Measurements from ENCODE around the gene HOXD4.

Gene HOXD4

DNA sequence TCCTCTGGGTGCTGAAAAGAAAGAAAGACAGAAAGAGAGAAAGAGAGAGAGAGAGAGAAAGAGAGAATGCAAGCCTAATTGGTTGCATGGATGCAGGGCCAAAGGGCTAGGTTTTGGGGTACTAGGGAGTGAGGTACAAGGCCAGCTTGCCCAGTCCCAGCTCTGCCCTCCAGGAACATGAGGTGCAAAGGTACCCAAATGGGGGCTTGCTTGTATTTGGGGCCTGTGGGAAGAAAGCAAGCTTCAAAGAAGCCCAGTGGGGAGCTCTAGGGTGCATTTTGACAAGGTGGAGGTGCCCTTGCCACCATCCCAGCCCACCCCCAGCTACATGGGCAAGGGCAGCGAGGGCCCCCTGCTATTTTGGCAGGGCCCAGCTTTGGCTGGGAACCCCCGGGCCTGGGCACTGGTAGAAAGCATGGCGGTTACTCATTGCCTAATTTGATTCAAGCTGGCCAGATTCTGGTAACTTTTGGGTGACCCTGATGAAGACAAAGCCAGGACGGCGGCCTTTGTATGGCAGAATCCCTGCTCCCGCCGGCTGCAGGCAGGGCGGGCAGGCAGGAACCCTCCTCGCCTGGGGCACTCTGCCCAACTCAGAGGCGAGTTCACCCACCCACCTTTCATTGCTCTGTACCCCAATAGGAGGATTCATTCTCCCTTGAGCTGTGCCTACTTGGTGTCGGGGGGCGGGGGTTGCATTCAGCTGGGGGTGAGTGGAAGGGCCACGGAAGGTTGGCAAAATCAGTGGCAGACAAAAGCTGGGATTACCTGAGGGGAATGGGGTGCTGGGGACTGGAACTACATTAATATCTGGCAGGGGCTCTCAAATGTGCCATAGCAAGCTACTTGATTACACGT is 537 bp upstream of the HOXD4 start:
- no peak for DNase-seq (ENCODE audit: low read depth)
- H3K4me3 ChIP-seq (ENCODE audit: low read length) = no peak overlapping the region
- TF ChIP-seq, protein P1, sequence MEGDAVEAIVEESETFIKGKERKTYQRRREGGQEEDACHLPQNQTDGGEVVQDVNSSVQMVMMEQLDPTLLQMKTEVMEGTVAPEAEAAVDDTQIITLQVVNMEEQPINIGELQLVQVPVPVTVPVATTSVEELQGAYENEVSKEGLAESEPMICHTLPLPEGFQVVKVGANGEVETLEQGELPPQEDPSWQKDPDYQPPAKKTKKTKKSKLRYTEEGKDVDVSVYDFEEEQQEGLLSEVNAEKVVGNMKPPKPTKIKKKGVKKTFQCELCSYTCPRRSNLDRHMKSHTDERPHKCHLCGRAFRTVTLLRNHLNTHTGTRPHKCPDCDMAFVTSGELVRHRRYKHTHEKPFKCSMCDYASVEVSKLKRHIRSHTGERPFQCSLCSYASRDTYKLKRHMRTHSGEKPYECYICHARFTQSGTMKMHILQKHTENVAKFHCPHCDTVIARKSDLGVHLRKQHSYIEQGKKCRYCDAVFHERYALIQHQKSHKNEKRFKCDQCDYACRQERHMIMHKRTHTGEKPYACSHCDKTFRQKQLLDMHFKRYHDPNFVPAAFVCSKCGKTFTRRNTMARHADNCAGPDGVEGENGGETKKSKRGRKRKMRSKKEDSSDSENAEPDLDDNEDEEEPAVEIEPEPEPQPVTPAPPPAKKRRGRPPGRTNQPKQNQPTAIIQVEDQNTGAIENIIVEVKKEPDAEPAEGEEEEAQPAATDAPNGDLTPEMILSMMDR (IDR thresholded peaks at IDR 0.05; ENCODE audit: insufficient read depth, low read depth, low read length, missing control alignments) = no peak

DNA sequence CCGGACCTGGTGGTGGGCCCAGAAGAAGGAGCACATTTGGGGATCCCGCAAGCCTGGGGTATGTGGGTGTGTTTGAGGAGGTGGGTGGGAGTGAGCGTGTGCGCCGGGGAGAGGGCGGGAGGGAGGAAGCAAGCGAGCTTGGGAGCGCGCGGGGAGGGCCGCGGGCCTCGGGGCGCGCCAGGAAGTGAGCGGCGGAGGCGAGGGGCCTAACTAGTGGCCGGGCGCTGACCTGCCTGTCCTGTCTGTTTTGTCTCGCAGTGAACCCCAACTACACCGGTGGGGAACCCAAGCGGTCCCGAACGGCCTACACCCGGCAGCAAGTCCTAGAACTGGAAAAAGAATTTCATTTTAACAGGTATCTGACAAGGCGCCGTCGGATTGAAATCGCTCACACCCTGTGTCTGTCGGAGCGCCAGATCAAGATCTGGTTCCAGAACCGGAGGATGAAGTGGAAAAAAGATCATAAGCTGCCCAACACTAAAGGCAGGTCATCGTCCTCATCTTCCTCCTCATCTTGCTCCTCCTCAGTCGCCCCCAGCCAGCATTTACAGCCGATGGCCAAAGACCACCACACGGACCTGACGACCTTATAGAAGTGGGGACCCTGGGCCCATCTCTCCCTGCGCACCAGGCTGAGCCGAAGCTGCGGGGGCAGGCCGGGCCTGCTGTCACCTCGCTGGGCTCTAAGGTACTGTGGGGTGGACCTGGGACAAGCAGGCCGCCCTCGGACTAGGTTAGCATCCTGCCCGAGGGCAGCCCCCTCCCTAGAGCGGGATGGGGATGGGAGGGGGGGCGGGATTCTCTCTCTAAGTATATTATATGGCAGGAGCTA is 1.2 kb downstream of the HOXD4 start:
- H3K4me3 ChIP-seq (ENCODE audit: low read length) = no peak overlapping the region
- TF ChIP-seq, protein P1 (IDR thresholded peaks at IDR 0.05; ENCODE audit: insufficient read depth, low read depth, low read length, missing control alignments) = no peak
- DNase-seq (ENCODE audit: low read depth) = no peak

DNA sequence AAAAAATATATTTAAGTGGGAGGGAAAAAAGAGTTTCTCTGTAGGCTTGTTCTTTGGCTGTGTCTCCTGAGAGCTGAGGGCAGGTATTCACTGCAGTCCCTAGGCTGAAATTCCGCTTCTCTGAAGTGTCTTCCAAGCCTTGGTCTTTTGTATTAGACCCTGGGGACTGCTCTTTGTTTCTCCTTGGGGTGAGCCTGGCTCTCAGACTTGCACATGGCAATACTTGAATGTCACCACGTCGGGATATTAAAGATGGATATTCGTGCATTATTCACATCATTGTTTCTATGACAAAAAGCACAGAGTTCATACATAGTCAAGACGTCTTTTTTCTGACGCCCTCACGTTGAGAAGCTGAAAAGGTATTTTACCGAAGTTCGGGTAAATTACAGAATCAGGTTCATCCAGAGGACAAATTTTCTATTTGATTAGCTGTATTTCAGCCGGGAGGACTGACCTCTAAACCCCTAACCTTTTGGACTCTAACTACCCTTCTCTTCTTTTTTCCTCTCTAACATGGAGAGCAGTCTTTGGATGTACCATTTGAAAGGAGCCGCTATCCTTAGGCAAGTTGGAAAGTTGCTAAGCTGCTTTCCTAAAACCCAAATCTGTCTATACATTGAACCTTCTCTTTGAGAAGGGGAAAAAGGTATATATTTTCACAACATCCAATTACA is 3.4 kb downstream of the HOXD4 start:
- no peak for DNase-seq (ENCODE audit: low read depth)
- TF ChIP-seq, protein P1 (IDR thresholded peaks at IDR 0.05; ENCODE audit: insufficient read depth, low read depth, low read length, missing control alignments) = no peak
- H3K4me3 ChIP-seq (ENCODE audit: low read length) = no peak overlapping the region

DNA sequence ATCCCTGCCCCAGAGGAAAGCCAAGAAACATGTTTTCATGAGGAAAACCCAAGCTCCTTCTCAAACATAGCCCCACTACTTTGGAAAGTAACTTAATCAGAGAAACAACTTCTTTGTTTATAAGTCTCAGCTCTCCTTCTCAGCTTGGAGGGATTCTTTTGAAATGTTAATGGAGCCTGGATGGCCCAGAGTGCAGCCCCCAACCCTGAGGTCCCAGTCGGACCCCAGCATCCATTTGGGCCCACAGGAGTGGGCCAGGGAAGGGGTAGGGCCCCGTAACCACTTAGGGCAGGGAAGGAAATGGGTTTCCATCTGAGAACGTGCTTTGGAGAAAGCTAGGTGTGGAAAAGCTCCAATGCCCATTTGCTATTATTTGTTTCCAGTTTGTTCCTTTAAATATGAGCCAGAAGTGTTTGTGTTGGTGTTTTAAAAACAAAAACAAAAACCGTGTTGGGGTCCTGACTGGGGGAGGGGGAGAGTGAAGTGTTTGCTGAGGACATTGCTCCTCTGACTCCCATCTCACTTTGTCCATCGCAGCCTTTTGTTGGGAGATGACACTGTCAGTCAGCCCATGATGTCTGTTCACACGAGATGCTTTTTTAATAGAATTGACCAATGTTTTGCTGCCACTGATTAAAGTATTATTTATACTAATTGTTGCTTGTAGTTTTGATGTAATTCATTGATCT is 4.2 kb downstream of the HOXD4 start:
- TF ChIP-seq, protein P1 (IDR thresholded peaks at IDR 0.05; ENCODE audit: insufficient read depth, low read depth, low read length, missing control alignments) = no peak
- DNase-seq (ENCODE audit: low read depth) = no peak
- H3K4me3 ChIP-seq (ENCODE audit: low read length) = no peak overlapping the region

DNA sequence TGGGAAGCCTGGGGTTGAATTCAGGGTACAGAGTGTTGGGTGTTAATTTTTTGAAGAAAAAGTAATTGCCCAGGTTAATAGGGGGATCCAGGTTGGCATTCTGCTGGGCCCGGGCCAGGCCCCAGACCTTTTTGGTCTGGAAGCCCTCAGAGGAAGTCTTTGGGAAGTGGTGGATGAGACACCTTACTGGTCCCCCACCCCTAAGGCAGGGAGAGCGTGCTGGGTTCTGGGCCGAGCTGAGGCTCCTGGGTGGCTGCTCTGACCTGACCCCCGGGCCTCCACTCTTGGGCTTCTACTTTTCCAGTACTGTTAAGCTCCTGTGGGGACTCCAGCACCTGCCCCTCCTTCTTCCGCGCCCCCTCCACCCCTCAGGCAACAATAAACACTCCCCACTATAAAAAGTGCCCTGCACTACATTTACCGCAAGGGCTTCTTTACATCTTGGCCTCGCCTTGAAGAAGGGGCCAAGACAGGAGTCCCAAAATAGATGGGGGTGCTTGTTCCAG is 5.0 kb downstream of the HOXD4 start:
- no peak overlapping the region for H3K4me3 ChIP-seq (ENCODE audit: low read length)
- TF ChIP-seq, protein P1 (IDR thresholded peaks at IDR 0.05; ENCODE audit: insufficient read depth, low read depth, low read length, missing control alignments) = no peak

DNA sequence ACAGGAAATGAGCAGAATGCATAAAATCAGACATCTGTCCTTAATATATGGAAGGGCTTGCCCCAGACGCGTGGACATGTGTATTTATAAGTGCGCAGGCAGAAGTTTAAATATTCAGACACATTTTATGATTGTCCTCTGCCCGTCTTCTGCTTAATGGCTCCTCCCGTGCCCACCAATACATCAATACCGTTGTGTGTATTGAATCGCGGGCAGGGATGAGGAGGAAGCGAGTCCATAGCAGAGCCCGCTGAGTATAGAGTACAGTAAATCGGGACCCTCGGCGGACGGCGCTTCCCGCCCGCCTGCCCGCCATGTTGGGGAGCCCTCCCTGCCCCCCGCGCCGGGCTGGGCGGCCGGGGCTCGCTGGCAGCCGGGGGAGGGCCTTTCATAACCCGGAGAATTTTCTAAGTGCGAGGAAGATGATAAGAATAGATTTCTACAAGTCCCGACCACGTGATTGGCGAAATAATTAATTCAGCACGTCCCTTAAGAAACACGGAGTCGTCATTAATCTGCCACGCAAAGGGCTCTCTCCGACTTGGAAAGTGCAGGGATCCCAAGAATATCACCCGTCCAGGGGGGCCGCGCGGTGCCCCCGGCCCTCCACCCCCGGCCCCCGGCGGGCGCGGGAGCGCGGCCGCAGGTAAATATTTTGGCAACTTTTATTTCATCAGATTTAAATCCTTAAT is 5.6 kb downstream of the HOXD4 start, which contains the start of gene HOXD3:
Gene HOXD3 (plus strand): TSS at position 501 of the 692 bp plus-strand sequence. CDS start 11,808 bp downstream, outside the sequence.
- DNase-seq (ENCODE audit: low read depth) = no peak
- H3K4me3 ChIP-seq (ENCODE audit: low read length) = no peak within 1 kb of the TSS

More for the DNA sequence above, 5.0 kb downstream of the HOXD4 start:
- no peak for DNase-seq (ENCODE audit: low read depth)

More for the DNA sequence above, 5.6 kb downstream of the HOXD4 start, which contains the start of gene HOXD3:
- TF ChIP-seq, protein P1 (IDR thresholded peaks at IDR 0.05; ENCODE audit: insufficient read depth, low read depth, low read length, missing control alignments) = no peak
